Testis (tissue), 2 donors: ENCODE data around the gene AFAP1L2.

Source experiments
- CTCF ChIP-seq, 3 experiments: fragments of 450-650 bp in 2 of 3; fragments of 200-600 bp in 1 of 3; sonication (generic) in 1 of 3; IDR thresholded peaks; one replicate each; pipeline ENCODE4 v1.5.1; 2016 to 2019; ENCODE audit warnings: antibody characterized with exemption in 3 of 3, mild to moderate bottlenecking in 2 of 3, moderate library complexity in 1 of 3
- POLR2A ChIP-seq: fragments of 450-650 bp; IDR thresholded peaks from one replicate; pipeline ENCODE4 v1.6.1; 2017; ENCODE audit warnings: antibody characterized with exemption, mild to moderate bottlenecking, moderate library complexity

- no peak for TF ChIP-seq CTCF (IDR thresholded peaks at IDR 0.05)
- no peak for TF ChIP-seq POLR2A
Observed at GRCh38 chr10:114398587-114399331, 5.5 kb downstream of the AFAP1L2 start.
